GM18499 (cell line): Measurements from ENCODE around the gene HMGA1.
"Not testable (repeated sequence)": the region's sequence is repeated elsewhere in the genome, so short reads cannot be mapped to it uniquely, and the experiment has no call there.

Source experiments
- ATAC-seq: cut with Tn5 transposase; IDR thresholded peaks from one replicate; pipeline ENCODE4 v1.9.1; 2021; ENCODE audit warnings: moderate number of reproducible peaks; ENCODE audit not compliant: insufficient read depth, unreplicated experiment

Gene HMGA1

GRCh38 chr6:34259529-34260069 is 22.9 kb downstream of the HMGA1 start:
- no peak for ATAC-seq

GRCh38 chr6:34260576-34261267 is 24.0 kb downstream of the HMGA1 start:
- no peak for ATAC-seq

GRCh38 chr6:34263484-34263883 is 26.8 kb downstream of the HMGA1 start:
- not testable (repeated sequence) for ATAC-seq

- ATAC-seq, result no peak
Observed at GRCh38 chr6:34267746-34268145, 31.1 kb downstream of the HMGA1 start.

- not testable (repeated sequence) for ATAC-seq
Observed at GRCh38 chr6:34269132-34269531, 32.5 kb downstream of the HMGA1 start.

- not testable (repeated sequence) for ATAC-seq
Observed at GRCh38 chr6:34269658-34270341, 33.1 kb downstream of the HMGA1 start.

GRCh38 chr6:34272013-34272926 is 35.6 kb downstream of the HMGA1 start:
- ATAC-seq, result no peak

GRCh38 chr6:34273242-34273805 is 36.7 kb downstream of the HMGA1 start:
- no peak for ATAC-seq

GRCh38 chr6:34274129-34274528 is 37.5 kb downstream of the HMGA1 start:
- no peak for ATAC-seq

- ATAC-seq, result no peak
Observed at GRCh38 chr6:34275128-34275804, 38.6 kb downstream of the HMGA1 start.

- no peak for ATAC-seq
Observed at GRCh38 chr6:34276191-34276590, 39.5 kb downstream of the HMGA1 start.

- ATAC-seq, result no peak
Observed at GRCh38 chr6:34276881-34277762, 40.4 kb downstream of the HMGA1 start.

GRCh38 chr6:34277763-34278112 is 41.1 kb downstream of the HMGA1 start:
- ATAC-seq, result no peak

GRCh38 chr6:34278833-34279232 is 42.2 kb downstream of the HMGA1 start:
- ATAC-seq, result no peak

GRCh38 chr6:34280216-34280615 is 43.5 kb downstream of the HMGA1 start:
- ATAC-seq, result no peak

GRCh38 chr6:34281702-34282334 is 45.1 kb downstream of the HMGA1 start:
- ATAC-seq, result no peak

GRCh38 chr6:34284563-34285447 is 48.1 kb downstream of the HMGA1 start:
- ATAC-seq, result no peak
